ENCODE data around the gene MEF2D.

Gene MEF2D

DNA sequence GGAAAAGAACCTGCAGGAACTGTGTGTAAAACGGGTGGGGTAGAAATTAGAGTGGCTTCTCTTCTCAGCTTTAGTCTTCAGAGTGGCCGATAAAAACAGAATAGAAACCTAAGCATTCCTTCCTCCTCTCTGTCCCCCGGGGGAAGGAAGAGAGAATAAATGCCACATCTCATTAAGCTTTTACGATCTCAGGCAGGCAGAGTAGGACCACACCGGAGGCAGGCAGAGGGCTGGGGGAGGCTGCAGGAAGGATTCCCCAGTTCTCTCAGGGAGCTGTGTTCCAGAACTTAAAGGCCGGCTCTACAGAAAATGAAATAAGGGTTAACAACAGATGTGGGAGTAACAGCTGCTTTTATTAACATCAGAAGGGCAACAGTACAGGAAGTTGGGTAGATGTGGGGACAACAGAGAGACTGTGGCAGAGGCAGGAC lies 24.5 kb upstream of the MEF2D start:
- no peak overlapping the region for H3K4me3 ChIP-seq (ENCODE audit: low read depth, low read length)

DNA sequence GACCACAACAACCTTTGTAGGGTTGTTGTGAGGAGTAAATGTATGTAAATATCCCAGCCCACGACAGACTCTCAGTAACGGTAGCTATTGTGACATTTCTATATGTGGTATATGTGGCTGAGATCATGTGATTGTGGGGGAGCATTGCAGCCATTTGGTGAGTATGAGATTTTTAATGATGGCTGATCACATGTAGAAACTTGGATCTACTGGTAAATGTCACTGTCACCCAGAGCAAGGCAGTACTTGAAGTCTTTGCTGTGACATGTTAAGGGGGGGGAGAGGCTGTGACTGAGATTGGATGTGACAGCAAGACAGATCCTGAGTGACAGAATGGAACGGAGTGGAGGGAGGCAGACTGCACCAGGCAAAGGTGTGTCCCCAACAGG lies 23.9 kb upstream of the MEF2D start:
- H3K4me3 ChIP-seq (ENCODE audit: low read depth, low read length): no peak overlapping the region

DNA sequence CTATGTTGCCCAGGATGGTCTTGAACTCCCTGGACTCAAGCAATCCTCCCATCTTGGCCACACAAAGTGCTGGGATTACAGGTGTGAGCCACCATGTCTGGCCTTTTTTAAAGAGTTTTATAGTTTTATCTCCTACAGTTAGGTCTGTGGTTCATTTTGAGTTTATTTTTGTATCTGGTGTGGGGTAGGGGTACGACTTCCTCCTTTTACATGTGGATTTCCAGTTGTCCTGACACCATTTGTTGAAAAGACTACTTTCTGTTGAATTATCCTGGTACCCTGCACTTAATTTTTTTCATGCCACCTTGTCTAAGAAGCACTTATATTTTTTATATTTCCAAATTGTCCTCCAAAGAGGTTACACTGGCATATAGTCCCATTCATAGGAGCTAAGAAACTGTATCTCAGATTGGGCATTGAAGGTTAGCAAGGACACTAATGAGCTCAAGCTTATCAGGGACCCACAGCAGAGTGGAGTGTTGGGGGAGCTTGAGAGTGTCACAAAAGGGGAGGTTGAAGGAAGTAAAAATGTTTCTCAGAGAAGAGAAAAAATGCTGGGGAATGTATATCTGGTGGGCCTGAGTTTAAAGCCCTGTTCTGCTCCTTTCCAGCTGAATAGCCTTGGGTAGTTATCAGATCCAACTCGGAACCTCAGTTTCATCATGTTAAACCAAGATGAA lies 23.4 kb upstream of the MEF2D start:
- no peak overlapping the region for H3K4me3 ChIP-seq (ENCODE audit: low read depth, low read length)

DNA sequence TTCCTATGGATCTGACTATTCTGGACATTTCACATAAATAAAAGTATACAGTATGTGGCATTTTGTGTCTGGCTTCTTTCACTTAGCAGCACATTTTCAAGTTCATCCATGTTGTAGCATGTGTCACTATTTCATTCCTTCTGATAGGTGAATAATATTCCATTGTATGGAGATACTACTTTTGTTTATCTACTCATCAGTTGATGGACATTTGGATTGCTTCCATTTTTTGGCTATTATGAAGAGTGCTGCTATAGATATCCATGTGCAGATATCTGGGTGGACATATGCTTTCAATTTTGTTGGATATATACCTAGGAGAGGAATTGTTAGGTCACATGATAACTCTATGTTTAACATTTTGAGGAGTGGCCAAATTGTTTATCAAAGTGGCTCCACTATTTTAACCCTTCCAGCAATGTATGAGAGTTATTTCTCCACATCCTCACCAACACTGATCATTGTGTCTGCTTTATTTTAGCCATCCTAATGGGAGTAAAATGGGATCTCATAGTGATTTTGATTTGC lies 21.9 kb upstream of the MEF2D start:
- no peak overlapping the region for H3K4me3 ChIP-seq (ENCODE audit: low read depth, low read length)

DNA sequence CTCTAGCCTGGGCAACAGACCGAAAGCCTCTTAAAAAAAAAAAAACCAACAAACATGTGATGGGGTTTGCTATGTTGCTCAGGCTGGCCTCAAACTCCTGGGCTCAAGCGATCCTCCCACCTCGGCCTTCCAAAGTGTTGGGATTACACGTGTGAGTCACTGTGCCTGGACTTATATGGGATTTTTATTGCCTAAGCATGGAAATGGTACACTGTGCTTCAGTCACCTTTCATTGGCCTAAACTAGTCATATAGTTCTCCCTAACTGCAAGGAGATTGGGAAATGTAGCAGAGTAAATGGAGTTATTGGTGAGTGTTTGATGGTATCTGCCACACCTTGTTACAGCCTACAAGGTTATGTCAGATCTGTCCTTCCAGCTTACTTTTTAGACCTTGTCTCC lies 17.2 kb upstream of the MEF2D start:
- H3K4me3 ChIP-seq (ENCODE audit: low read depth, low read length): no peak overlapping the region

DNA sequence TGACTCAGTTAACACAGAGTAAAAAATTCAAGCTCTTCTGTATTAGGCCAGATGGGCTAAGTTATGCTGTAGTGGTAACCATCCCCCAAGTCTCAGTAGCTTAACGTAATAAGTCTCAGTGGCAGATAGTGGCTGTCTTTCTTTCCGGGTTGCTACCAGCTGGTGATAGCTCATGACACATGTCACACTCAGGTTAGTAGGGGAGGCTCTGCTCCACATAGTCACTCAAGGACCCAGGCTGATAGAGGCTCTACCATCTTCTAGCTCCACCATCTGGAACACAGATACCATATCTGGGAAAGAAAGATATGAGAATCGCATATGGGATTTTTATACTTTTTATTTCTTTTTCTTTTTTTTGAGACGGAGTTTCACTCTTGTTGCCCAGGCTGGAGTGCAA lies 16.2 kb upstream of the MEF2D start:
- H3K4me3 ChIP-seq (ENCODE audit: low read depth, low read length): no peak overlapping the region

DNA sequence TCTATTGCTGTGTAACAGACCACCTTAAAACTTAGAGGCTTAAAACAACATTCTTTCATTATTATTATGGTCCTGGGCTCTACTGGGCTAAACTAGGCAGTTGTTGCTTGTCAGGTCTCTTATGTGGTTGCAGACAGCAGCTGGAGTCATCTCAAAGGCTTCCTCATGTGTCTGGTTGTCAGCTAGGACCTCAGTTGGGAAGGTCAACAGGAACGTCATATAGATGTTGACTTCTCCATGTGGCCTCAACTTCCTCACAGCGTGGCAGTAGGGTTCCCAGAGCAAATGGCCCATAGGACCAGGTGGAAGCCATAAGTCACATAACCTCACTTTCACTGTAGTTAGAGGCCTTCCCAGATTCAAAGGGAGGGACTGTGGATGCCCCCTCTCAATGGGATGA lies 15.4 kb upstream of the MEF2D start:
- H3K4me3 ChIP-seq (ENCODE audit: low read depth, low read length): no peak overlapping the region

DNA sequence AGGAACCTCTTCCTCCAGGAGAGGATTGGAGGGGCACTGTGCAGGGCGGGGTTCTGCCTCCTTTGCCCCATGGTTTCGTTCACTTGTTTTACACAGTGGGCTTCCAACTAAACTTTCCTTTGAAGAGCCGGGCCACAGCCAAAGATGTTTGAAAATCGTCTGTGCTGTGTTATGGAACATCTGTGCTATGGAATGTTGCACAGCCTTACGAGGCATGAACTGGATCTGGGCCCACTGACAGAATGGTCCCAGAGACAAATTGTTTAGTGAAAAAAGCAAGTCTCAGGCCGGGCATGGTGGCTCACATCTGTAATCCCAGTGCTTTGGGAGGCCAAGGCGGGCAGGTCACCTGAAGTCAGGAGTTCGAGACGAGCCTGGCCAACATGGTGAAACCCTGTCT lies 12.6 kb upstream of the MEF2D start:
- no peak overlapping the region for H3K4me3 ChIP-seq (ENCODE audit: low read depth, low read length)

DNA sequence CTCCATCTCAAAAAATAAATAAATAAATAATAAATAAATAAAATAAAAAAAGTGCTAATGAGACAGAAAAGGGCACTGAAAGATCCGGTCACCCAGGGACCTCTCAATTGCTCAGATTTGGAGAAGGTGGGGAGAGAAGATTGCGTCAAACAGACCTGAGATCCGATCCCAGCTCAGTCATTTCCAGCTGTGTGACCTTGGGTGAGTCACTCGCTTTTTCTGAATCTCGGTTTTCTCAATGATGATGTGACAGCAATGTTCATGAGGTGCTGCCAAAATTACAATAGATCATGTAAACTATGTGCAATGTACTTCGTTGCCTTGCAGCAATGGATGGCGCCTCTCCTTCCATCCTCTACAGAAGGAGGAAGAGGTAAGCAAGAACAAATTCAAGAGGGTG lies 11.1 kb upstream of the MEF2D start:
- H3K4me3 ChIP-seq (ENCODE audit: low read depth, low read length): no peak overlapping the region

DNA sequence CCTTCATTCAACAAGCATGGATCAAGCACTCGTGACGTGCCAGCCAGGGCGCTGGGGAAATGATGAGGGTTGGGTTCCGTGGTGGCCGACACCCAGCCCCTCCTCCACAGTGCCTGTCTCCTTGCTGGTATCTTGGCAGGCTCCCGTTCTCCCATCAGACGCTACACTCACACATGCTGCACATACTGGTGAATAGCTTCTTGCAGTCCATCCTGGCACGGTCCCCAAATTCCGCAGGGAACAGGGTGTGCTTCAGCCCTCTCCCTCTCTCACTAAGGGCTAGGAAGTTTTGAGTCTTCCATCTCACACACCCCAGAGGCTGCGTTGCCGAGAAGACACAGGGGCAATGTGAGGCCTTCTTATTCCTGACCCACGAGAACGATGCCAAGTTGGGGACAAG lies 10.1 kb upstream of the MEF2D start:
- no peak overlapping the region for H3K4me3 ChIP-seq (ENCODE audit: low read depth, low read length)

DNA sequence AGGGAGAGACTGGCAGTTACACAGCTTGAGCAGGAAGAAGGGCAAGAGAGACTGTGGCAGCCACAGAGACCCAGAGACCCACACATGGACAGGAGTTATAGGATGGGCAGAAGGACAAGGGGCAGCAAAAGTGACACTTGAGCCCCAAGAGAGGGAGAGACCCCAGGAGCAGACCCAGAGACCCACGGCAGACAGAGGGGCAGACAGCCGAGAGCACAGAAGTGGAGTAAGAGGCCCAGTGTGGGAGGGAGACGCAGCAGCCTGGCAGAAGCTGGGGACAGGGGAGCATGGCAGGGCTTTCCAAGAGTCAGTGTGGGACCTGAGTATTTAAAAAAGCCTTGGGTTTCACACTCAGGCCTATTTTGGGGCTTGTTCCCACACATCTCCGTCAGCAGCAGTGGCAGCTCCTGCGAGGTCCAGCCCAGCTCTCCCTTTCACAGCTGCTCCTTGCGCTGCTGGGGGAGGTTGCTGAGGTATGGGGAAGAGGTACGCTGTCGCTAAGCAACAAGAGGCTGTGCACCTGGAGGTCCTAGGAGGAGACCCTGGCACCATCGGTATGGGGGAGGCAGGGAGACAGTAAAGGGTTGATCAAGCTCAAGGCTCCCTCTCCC lies 9.0 kb upstream of the MEF2D start:
- no peak overlapping the region for H3K4me3 ChIP-seq (ENCODE audit: low read depth, low read length)

DNA sequence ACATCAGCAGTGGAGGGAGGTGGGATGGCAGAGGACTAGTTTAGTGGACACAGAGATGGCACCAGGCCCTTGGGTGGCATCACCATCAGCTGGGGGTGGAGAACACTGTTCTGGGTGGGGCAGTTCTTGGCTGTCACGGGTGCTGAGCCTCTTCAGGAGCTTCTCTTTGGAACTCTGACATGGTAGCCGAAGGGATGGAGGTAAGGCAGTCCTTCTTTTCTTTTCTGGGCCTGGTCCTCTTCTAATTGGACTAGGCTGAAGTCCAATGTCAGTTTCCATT lies 8.3 kb upstream of the MEF2D start:
- no peak overlapping the region for H3K4me3 ChIP-seq (ENCODE audit: low read depth, low read length)

DNA sequence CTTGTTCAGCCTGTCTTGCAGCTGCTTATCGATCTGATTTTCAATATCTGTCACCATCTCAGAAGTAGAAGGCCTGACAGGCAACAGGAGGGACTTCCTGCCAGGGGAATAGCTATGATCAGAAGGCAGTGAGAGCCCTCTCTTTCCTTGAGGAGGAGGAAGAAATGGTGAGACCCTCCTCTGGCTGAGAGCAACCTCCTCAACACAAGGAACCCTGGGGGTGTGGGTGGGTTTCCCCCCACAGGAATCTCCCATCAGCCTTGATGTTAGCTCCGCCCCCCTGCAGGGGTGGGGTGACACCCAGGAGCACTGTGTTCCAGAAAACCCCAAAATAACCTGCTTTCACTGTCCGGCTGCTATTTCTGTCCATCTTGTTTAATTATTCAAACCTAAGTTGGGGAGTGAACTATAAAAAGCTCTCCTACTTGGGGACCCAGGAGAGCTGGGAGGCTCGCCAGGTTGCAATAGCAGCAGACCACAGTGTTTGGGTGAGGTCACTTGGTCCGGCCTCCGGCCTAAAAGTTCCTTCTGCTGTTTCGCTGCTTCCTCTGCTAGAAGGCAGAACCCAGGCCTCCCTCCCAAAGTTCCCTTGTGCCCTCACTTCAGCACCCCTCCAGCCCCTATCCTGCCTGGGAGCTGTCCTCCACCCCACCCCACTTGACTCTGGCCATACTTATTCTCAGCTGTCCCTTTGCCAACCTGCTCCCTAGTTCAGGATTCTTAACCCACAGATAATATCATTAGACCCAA lies 7.8 kb upstream of the MEF2D start:
- no peak overlapping the region for H3K4me3 ChIP-seq (ENCODE audit: low read depth, low read length)

DNA sequence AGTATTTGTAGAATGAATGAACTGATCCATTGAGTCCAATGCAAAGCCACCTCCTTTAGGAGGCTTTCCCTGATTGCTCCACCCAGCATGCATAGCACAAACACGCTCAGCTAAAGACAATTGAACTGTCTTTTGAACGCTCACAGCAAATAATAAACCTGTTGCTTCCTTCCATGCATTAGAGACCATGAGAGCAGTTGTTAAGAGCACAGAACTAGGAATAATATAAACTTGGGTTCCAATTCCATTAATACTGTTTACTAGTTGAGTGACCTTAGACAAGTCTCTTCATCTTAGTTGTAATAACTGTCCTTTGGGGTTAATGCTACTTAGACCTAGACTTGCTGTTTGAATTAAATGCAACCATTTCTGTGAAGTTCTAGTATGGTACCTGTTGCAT lies 5.9 kb upstream of the MEF2D start:
- no peak overlapping the region for H3K4me3 ChIP-seq (ENCODE audit: low read depth, low read length)

DNA sequence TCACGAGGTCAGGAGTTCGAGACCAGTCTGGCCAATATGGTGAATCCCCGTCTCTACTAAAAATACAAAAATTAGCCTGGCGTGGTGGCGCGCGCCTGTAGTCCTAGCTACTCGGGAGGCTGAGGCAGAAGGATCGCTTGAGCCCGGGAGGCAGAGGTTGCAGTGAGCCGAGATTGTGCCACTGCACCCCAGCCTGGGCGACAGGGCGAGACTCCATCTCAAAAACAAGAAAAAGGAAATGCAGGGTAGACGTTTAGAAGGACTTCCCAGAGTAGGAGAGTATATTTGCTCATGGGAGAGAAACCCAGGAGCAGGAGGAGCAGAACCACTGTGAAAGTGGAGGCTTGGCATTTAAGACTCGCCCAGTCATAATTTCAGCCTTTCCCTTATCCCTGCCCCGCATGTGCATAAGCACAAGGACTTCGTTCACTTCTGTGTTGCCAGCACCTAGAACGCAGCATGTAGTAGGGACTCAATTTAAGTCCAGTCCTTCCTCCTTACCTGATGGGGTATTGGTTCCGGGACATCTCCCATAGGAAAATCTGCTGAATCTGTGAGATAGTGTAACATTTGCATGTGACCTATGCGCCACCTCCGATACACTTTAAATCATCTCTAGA lies 5.2 kb upstream of the MEF2D start:
- no peak overlapping the region for H3K4me3 ChIP-seq (ENCODE audit: low read depth, low read length)

DNA sequence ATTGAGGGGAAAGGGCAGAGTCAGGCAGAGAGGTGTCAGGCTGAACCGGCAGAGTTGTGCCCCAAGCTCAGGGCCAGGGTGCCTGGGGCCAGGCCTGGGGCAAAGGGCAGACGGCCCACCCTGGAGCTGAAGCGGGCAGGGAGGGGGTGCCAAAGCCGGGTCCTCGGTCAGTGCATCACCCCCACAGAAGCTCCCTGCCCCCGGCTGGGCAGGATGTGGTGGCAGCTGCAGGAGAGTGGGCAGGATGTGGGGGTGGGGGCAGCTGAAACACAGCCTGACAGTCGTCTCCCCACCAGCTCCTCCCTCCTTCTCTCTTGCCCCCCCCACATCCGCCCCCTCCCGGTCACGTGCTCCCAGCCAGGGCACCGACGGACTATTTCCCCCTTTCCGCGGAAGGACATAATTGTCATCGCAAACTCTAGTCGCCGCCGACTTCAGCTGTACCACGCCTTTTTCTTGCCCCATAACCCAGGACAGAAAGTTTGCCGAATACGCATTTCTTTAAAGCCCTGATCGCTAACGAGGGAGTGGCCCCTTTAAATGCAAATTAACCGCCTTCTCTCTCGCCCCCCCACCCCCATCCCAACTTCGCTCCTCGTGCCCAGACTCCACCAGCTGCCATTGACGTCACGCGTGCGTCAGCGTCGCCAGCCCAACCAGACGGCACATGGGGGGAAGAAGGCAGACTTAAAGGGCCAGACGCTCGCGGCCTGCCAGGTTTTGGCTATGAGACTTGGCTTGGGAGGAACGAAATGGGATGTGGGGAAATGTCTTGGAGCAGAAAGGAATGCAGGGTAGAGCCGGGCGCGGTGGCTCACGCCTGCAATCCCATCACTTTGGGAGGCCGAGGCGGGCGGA lies 4.5 kb upstream of the MEF2D start:
- no peak overlapping the region for H3K4me3 ChIP-seq (ENCODE audit: low read depth, low read length)

DNA sequence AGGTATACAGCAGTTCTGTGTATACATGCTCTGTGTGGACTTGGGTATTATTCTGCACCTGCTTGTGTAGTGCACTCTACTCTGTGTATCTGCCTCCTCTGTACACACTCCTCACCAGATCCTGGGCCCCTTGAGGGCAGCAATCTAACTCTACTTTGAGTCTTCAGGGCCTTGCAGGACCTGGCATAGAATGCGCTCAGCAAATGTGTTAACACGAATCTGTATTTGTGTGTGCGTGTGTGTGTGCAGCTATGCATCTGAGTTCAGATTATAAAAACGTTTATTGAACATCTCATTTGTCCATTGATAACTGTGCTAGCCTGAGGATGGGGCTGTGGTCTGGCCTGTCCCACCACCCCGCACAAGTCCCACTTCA lies 3.9 kb upstream of the MEF2D start:
- no peak overlapping the region for H3K4me3 ChIP-seq (ENCODE audit: low read depth, low read length)

DNA sequence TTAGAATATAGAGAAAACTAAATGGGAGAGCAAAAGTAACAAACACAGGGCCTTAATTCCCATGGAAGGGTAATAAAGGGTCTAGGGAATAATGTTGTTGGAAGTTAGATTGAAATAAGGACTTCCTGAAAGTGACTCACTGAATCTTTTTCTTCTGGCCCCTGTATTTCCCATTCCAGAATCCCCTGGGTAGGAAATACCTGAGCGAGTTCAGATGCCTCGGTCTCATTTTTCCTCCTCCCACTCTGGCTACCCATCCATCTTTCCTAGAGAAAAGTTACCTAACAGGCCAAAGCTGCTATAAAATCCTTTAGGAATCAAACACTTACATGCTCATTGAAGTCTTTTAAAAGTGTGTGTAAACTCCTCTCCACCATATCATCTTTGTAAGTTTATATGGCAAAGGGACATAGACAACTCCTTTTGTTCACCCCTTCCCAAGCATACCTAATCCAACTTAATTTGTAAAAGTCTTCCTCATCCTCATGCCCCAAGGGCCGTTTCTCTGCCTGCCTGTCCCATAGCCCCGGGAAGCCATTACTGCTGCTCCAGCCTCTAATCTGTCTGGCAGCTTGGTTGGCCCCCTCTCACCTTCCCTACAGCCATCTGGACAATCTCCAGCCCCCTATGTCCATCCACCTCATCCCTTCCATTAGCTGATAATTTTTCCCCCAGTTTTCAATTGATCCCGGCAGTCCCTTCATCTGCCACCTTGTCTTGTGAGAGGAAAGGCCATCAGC lies 3.3 kb upstream of the MEF2D start:
- no peak overlapping the region for H3K4me3 ChIP-seq (ENCODE audit: low read depth, low read length)

DNA sequence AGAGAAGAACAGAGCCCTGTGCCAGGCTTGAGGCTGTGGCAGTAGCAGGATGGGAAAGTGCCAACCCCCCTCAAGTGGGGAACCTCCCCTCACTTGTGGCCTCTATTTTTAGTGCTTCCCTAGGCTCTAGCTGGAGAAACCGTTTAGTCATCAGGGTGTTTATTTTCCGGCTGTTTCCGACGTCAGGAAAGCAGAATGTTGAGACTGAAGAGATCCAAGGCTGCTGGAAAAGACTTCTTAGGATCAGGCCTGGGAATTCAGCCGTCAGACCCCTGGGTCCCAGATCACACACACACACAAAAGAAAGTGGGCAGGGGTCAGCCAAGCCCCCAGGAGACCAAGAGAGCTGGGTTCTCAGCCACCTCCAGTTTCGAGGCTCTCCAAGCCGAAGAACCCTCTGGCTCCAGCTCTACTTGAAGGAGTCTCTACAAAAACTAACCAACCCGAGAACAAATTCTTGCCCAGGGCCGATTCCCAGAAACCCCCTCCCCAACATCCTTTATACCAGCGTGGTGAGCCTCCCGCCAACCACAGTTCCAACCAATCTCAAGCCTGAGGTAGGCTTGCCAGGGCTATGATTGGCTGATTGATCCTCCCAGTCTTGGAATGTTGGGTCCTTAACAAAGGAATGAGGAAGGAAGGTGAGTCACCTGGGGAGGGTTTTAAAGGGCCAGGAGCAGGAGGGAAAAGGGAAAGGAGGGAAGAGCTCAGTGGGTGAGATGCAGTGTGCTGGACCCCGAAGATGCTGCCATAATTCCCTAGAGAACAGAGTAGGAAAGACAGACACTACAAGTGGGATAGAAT lies 2.5 kb upstream of the MEF2D start:
- H3K4me3 ChIP-seq (ENCODE audit: low read depth, low read length): no peak overlapping the region

All from iPS-11a (cell line).